GM12864 (cell line): ENCODE data around the gene UGGT1.
A peak's percentile ranks its signal among the peaks of the same experiment; 100 is the strongest.

ENCODE experiments used
- DNase-seq: peaks from one replicate; pipeline ENCODE4 v3.0.0-alpha.2; 2011; ENCODE audit warnings: low read depth
- H3K4me3 ChIP-seq: 2 replicates; pipeline ENCODE4 v1.5.1; 2011; ENCODE audit warnings: mild to moderate bottlenecking, low read depth, low read length, control low read depth
- CTCF ChIP-seq: IDR thresholded peaks from 2 replicates; pipeline ENCODE4 v1.5.1; 2011; ENCODE audit warnings: low read depth, mild to moderate bottlenecking, moderate library complexity, low read length, control low read depth, inconsistent platforms; ENCODE audit errors: missing control alignments

The UGGT1 gene

GRCh38 chr2:128153786-128154185, 62.8 kb downstream of the UGGT1 start:
- no peak overlapping the region for H3K4me3 ChIP-seq
- DNase-seq, result no peak
- no peak for TF ChIP-seq CTCF

GRCh38 chr2:128154225-128154624, 63.2 kb downstream of the UGGT1 start:
- no peak for DNase-seq
- TF ChIP-seq CTCF, result no peak
- no peak overlapping the region for H3K4me3 ChIP-seq

GRCh38 chr2:128155970-128156369, 65.0 kb downstream of the UGGT1 start:
- no peak overlapping the region for H3K4me3 ChIP-seq
- peak; percentile 21 for DNase-seq
- TF ChIP-seq CTCF, result no peak

- H3K4me3 ChIP-seq, result no peak overlapping the region
- no peak for TF ChIP-seq CTCF
- no peak for DNase-seq
Measured at GRCh38 chr2:128156812-128157211, 65.8 kb downstream of the UGGT1 start.

GRCh38 chr2:128157644-128158043, 66.6 kb downstream of the UGGT1 start:
- no peak for DNase-seq
- TF ChIP-seq CTCF, result no peak
- H3K4me3 ChIP-seq, result no peak overlapping the region

GRCh38 chr2:128158176-128158575, 67.2 kb downstream of the UGGT1 start:
- no peak overlapping the region for H3K4me3 ChIP-seq
- TF ChIP-seq CTCF, result no peak
- DNase-seq, result no peak

- no peak overlapping the region for H3K4me3 ChIP-seq
- no peak for DNase-seq
- no peak for TF ChIP-seq CTCF
Measured at GRCh38 chr2:128159437-128159836, 68.4 kb downstream of the UGGT1 start.
